Measurements from ENCODE around the gene FUZ.

FUZ gene

DNA sequence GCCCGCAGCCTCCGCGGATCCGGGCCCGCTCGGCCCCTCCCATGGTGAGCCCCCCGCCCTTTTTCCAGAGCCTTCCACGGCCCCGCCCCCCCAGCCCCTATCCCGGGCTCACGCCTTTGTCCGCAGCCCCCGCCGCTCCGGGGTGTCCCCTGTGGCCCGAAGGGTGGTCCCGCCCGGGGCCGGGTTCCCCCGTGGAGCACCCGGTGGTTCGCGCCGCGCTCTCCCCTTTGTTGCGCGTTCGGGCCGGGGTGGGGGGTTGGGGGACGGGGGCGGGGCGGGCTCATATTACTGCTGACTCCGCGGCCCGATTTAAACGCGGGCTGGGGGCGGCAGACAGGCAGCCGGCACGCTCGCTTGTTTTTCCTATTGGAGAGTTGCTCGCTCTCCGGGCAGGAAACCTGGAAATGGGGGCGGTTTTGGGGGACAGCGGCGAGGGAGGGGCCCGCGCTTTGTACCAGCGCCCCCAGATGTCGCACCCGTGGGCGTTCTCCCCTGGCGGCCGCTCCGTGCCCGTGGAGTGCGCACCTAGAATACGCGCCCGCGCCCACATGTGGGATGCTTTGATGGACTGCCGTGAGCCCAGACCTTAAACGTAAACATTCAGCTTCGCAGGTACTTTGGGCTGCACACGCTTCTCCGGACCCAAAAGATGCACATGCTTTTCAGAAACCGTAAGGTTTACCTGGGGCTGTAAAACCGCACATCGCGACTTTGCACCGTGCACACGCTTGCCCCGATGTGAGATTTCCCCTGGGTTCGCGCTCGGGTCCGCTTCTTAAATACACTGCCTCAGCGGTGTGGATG, 38.6 kb upstream of the FUZ start:
- DNase-seq (ENCODE audit: low spot score): peak; percentile 68

- DNase-seq (ENCODE audit: low spot score): peak; percentile 98
Measured at GRCh38 chr19:49850487-49851342, 37.6 kb upstream of the FUZ start, which contains the start of gene PTOV1. PTOV1 (plus strand) TSS chr19:49851159.

- DNase-seq (ENCODE audit: low spot score): no peak
Measured at GRCh38 chr19:49850221-49850486, 37.1 kb upstream of the FUZ start.

DNA sequence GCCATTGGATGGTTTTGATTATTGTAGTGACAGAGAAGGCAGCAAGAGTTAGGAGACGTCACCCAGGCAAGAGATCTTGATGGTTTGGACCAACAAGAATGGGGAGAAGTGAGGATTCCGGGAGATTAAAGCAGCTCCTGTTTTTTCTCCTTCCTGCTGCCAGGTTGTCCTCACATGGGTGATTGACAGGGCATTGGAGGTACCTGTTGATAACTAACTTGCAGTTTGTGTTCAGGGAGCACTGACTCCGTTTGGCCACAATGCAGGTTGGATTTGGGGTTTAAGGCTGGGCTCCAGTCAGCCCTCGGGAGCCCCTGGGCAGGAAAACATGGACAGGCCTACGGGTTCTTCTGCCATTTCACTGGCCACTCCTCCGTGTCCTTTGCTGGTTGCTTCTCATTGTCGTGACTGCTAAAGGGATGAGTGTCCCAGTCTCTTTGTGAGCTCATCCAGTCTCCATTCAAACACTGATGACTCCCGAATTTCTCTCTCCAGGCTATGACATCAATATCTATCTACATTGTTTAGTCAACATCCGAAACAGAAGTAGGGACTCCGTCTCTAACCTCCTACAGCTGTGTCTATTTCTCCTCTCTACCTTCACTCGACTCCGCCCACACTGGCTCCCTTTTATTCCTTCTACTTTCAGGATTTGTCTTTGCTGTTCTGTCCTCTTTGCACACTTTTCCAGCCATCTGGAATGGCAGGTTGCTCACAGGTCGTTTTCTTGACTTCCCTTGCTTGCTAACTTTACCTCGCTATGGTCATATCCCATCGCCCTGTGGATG, 36.5 kb upstream of the FUZ start:
- no peak for DNase-seq (ENCODE audit: low spot score)

DNA sequence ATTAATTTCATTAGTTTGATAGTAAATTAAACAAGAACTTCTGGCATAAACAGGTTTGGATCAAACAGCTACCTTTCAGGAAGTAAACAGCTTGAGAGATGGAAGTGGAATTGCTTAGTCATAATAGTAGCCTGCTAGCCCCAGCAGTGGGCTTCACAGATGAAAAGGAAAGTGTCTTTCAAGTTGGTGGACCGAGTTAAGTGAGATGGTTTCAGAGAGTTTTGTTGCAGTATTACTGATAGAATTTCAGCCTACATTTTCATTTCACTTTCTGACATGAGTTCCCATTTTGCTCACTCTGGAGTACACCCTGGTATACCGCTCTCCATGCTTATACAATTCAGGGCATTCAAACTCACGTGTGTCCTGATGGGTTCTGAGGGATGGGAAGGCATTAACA, 35.8 kb upstream of the FUZ start:
- DNase-seq (ENCODE audit: low spot score): no peak

GRCh38 chr19:49847731-49848696, 34.9 kb upstream of the FUZ start:
- no peak for DNase-seq (ENCODE audit: low spot score)

- DNase-seq (ENCODE audit: low spot score): no peak
Measured at GRCh38 chr19:49846408-49846807, 33.3 kb upstream of the FUZ start.

DNA sequence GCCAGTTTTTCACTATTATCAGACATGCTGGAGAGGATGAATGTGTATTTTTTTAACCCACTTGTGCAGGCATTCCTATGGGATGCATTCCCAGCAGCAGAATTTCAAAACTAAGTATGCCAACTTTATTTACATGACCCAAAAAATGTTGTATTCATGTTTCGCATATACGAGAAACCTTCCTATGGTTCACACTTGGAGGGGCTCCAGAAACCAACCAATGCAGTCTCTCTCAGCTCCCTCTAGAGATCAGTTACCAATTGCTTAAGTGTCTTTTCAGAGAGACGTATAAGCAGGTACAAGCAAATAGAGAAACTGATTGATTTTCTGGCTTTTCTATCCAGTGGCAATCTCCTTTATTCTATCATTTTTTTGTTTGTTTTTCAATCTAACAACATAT, 32.3 kb upstream of the FUZ start:
- DNase-seq (ENCODE audit: low spot score): no peak

DNA sequence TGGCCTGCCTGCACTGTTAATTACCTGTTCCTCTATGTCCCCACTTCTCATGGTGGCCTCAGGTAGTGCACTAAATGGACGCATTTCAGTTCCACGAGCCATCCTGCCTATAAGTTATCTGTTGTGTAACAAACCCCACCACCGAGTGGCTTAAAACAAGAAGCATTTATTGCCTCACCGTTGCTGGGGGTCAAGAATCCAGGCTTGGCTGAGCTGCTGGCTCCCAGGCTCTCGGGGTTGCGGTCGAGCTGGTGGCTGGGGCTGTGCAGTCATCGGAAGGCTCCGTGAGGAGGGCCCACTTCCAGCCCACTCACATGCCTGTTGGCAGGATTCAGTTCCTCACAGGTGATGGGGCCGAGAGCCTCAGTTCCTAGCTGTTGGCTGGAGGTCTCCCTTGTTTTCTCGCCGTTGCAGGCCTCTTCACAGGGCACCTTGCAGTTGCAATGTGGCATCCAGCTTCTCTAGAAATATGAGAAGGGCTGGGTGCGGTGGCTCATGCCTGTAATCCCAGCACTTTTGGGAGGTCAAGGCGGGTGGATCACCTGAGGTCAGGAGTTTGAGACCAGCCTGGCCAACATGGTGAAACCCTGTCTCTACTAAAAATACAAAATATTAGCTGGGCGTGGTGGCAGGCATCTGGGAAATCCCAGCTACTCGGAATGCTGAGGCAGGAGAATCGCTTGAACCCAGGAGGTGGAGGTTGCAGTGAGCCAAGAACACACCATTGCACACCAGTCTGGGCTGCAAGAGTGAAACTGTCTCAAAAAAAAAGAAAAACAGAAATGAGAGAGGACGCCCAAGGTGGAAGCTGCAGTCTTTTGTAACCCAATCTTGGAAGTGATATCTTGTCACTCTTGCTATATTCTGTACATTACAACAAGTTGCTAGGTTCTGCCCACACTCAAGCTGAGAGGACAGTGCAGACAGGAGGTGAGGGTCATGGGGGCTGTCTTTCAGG, 31.3 kb upstream of the FUZ start:
- DNase-seq (ENCODE audit: low spot score): no peak

DNA sequence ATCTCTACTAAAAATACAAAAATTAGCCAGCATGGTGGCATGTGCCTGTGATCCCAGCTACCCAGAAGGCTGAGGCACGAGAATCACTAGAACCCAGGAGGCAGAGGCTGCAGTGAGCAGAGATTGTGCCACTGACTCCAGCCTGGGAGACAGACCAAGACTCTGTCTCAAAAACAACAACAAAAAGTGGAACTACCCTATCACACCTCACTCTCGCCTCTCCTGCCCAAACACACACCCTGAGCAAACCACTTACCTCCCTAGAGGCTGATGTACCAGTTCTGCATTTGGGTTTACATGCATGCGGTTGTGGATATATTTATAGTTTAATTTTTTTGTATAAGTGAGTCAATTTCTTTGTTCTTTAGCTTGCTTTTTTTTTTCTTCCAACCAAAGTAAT, 30.2 kb upstream of the FUZ start:
- no peak for DNase-seq (ENCODE audit: low spot score)

GRCh38 chr19:49840736-49841249, 27.7 kb upstream of the FUZ start:
- DNase-seq (ENCODE audit: low spot score): no peak

GRCh38 chr19:49840321-49840720, 27.2 kb upstream of the FUZ start:
- no peak for DNase-seq (ENCODE audit: low spot score)

DNA sequence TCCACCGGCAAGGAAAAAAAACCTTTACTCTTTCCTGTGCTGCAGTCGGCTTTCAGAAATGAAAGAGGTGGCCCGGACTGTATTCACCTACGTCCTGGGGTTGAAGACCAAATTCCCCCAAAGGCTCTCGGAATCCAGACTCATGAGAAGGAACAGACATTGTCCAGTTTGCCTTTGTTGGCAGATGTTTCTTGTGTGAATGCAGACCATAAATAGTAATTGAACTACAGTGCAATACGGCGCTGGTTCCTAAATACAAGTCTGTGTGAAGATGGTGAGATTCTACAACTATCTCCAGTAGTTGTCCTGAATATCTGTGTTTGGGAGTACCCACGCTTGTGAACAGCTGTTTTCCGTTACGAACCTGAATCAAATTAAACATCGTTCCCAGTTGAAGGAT, 26.6 kb upstream of the FUZ start:
- no peak for DNase-seq (ENCODE audit: low spot score)

- DNase-seq (ENCODE audit: low spot score): no peak
Measured at GRCh38 chr19:49838885-49839588, 25.9 kb upstream of the FUZ start.

DNA sequence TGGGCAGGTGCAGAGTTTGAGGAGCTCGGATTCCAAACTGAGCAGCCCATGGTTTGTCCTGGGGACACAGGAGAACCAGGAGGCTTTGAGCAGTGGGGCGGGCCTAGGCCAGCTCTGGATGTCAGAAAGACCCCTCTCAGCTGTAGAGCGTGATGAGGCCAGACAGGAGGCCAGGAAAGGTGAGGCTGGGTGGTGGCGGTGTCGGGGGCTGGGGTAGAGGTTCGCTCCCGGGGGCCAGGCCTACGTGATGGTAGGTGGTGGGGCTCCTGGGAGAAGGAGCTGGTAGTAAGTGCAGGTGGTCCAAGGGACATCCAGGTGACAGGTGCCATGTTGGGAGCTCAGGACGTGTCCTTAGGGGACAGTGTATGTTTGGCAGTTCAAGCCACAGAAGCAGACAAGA, 24.3 kb upstream of the FUZ start:
- no peak for DNase-seq (ENCODE audit: low spot score)

DNA sequence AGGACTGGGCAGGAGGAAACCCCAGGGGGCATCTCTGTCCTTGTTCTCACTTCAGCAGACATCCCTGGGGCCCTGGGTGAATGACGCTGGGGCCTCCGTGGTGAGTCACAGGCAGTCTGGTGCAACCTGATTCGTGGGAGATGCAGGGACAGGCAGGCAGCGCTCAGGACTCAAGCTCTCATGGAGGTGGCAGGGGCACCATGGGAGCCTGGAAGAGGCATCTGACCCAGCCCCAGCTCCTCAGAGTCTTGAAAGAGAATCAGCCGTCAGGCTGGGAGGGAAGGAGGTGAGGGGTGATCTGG, 23.9 kb upstream of the FUZ start:
- DNase-seq (ENCODE audit: low spot score): no peak

DNA sequence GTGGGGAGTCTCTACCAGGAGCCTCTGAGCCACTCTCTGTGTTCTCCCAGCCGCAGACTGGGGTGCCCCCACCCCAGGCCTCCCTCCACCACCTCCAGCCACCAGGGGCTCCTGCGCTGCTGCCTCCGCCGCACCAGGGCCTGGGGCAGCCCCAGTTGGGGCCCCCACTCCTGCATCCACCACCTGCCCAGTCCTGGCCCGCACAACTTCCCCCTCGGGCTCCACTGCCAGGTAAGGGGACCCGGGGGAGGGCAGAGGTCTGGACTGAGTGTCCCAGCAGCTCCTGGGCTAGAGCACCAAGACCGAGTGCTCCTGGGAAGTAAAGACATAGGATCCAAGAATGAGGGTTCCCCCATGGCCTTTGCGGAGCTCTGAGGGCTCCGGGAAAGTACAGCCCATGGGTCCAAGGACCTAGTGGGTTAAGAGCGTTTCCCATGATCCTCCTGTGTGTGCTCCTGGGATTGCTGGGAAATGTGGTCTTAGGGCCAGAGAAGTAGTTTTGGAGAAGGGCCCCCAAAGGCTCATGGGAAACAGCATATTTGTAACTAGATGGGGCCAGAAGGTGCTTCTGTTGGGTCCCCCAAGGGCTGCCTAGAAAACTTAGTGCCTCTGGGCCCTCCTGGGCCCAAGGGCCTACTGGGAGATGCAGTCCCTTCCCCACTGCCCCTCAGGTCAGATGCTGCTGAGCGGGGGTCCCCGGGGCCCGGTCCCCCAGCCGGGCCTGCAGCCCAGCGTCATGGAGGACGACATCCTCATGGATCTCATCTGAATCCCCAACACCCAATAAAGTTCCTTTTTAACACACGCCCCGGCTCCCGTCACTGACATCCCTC, 23.3 kb upstream of the FUZ start:
- DNase-seq (ENCODE audit: low spot score): no peak

GRCh38 chr19:49835562-49835961, 22.5 kb upstream of the FUZ start:
- no peak for DNase-seq (ENCODE audit: low spot score)

GRCh38 chr19:49833599-49833998, 20.5 kb upstream of the FUZ start:
- DNase-seq (ENCODE audit: low spot score): no peak

Data from HuH-7.5 (cell line).